ENCODE measurements around the gene ANKRD44.

DNA sequence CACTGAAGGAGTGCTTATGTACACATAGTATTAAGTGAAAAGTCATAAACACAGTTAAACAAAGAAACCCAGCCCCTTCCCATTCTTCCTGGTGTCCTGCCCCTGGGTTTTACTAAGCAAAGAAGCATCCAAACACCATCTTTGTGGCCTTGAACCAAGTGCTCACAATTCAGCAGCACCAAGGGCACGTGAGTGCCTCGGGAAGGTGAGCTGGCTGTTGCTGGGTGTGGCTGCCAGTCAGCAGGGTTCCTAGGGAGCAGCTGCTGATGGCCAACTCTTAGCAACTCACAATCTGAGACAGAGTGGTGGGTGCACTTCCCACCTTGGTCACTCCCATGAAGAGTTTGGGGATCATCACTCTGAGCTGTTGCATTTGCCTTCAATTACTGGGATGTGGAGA, 286.4 kb downstream of the ANKRD44 start:
- TF ChIP-seq, protein P1, sequence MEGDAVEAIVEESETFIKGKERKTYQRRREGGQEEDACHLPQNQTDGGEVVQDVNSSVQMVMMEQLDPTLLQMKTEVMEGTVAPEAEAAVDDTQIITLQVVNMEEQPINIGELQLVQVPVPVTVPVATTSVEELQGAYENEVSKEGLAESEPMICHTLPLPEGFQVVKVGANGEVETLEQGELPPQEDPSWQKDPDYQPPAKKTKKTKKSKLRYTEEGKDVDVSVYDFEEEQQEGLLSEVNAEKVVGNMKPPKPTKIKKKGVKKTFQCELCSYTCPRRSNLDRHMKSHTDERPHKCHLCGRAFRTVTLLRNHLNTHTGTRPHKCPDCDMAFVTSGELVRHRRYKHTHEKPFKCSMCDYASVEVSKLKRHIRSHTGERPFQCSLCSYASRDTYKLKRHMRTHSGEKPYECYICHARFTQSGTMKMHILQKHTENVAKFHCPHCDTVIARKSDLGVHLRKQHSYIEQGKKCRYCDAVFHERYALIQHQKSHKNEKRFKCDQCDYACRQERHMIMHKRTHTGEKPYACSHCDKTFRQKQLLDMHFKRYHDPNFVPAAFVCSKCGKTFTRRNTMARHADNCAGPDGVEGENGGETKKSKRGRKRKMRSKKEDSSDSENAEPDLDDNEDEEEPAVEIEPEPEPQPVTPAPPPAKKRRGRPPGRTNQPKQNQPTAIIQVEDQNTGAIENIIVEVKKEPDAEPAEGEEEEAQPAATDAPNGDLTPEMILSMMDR (IDR thresholded peaks at IDR 0.05), result no peak
- TF ChIP-seq POLR2A (IDR thresholded peaks at IDR 0.05), result no peak
